GM13977 (cell line): ENCODE data around the gene DCC.

Experiments
- DNase-seq: peaks from one replicate; pipeline ENCODE4 v3.0.0; 2012; ENCODE audit warnings: low spot score
- in situ Hi-C: fragments of 300-500 bp; cut with MboI; formaldehyde crosslinking; loops from one replicate; pipeline ENCODE4 v1.12.0; 2022; ENCODE audit warnings: low sequenced_read_pairs, low pct_unique_long_range_greater_than_20kb, mixed read lengths, inconsistent platforms; ENCODE audit not compliant: unreplicated experiment
- TF ChIP-seq, protein P1 (sequence below): IDR thresholded peaks from 2 replicates; pipeline ENCODE4 v1.5.1; 2012; ENCODE audit warnings: mild to moderate bottlenecking, control low read depth; ENCODE audit not compliant: insufficient read depth; ENCODE audit errors: extremely low read depth, missing control alignments

Gene DCC

DNA sequence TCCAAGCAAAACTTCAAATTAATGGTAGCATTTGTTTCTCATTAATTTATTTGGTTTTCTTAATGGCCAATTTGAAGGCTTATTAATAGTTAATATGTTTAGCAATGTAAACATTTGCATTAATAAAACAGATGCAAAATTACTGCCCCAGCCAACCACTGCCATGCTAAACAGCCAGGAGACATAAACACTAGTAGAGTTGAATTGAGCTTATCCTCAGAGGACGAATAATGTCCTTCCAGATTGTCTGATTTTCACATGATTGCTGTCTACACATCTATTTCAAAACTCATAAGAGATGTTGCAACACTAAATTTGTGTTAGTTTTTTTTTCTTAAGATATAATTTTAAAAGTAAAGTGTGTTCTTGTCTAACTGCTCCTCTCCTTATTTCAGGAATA lies 128.5 kb downstream of the DCC start:
- no peak for DNase-seq
- TF ChIP-seq, protein P1, sequence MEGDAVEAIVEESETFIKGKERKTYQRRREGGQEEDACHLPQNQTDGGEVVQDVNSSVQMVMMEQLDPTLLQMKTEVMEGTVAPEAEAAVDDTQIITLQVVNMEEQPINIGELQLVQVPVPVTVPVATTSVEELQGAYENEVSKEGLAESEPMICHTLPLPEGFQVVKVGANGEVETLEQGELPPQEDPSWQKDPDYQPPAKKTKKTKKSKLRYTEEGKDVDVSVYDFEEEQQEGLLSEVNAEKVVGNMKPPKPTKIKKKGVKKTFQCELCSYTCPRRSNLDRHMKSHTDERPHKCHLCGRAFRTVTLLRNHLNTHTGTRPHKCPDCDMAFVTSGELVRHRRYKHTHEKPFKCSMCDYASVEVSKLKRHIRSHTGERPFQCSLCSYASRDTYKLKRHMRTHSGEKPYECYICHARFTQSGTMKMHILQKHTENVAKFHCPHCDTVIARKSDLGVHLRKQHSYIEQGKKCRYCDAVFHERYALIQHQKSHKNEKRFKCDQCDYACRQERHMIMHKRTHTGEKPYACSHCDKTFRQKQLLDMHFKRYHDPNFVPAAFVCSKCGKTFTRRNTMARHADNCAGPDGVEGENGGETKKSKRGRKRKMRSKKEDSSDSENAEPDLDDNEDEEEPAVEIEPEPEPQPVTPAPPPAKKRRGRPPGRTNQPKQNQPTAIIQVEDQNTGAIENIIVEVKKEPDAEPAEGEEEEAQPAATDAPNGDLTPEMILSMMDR = no peak
- in situ Hi-C loops = no loop called here

DNA sequence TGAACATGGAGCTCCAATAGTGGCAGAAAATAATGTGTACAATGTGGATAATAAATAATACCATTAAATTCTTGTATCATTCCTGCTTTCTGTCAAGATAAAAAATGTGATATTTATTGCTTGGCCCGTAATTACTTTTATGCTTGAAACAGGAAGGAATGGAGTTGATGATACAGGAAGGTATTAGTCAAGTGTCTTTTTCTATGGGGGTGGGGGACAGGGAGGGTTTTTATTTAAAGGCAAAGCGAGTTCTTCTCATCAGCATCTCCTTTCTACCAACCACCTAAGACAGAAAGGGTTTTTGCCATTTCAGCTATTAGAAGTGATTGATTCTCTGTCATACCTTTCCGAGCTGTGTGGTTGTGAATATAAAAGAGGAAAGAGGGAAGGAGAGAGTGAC lies 135.3 kb downstream of the DCC start:
- TF ChIP-seq, protein P1 = no peak
- in situ Hi-C loops = no loop called here
- DNase-seq = no peak

DNA sequence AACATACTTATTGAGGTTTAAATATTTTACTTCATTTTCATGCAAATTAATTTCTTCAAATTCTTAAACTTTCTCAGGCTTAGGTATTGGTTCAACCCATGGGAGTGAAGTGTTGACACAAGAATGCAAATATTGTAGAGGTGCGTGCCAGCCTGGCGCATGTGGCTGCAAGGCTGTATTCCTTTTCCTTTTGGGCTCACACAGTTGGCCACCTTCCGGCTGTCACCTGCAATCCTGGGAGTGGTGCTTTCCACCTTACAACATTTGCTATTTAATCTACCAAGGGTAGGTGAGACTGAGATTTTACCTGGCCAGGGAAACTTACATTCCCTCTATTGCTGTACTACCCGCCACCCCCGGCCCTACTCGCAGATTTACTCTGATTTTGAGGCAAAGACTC lies 141.1 kb downstream of the DCC start:
- in situ Hi-C loops = no loop called here
- DNase-seq = no peak
- TF ChIP-seq, protein P1 = no peak

DNA sequence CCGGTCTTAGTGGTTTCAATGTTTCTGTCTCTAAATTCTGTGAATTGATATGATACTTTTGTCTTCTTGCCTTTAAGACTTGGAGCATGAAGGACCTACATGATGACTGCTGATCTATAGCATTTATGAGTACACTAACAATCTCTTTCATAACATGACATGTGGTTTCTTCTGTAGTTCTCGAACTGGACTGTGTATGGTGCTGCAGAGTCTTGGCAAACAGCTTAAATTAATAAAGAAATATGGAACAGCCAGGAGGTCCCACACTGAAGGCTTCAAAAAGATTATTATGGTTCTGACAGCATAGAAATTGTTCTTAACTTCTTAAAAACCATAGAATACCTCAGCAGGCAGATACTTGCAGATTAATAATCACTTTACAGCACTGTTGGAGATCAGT lies 145.0 kb downstream of the DCC start:
- in situ Hi-C loops = no loop called here
- no peak for DNase-seq
- TF ChIP-seq, protein P1 = no peak

DNA sequence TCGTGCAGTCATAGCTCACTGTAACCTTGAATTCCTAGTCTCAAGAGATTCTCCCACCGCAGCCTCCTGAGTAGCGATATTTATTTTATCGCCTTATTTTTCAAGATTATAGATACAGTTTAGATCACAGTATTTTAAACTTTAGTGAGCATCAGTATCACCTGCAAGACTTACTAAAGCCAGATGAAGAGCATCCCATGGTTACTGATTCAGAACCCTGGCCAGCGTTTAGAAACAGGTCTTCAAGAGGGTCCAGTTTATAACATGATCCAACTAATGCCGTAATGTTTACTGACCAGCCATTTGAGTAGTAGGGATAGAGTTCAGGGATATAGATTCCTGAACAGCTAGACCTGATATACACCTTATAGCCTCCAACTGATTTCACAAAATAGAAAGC lies 146.1 kb downstream of the DCC start:
- in situ Hi-C loops = no loop called here
- DNase-seq = no peak
- TF ChIP-seq, protein P1 = no peak

DNA sequence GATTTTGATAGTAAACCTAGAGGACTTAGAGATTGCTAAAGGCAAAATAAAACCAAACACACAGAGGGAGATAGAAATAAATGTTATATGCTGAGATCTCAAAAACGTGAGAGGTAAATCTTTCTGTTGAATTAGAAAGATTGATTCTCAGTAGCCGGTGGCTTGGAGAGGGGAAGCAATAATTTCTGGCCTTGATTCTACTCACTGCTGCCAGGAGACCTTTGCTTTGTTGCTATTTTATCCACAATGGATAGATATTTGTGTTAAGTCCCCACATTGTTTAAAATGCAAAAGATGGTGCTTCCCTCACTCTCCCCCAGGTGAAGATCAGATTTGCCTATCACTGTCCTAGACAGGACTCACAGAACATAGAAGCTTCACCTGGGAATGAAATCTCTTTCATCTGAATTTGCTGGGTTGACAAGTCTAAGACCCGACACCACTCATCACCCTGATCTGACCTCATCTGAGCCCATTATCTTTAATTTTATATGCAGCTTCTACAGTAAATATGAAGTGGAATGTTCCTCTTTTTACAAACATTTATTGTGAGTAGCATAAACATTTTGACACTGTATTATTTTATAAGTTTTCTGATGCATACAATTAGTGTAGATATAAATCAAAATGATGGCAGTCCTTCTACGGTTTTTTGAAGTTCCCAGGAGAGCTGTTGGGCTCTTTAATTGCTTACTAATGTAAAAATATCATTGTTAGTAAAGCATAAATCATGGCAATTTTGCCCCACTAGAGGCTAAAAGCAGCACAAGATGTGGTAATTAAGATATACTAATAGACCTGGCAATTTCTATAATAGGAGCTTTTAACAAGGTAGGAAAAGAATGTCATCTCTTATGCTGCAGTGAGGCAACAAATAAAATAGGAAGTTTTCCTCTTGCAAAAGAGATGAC lies 149.7 kb downstream of the DCC start:
- no peak for DNase-seq
- in situ Hi-C loops = no loop called here
- TF ChIP-seq, protein P1 = no peak
